Endothelial cell of umbilical vein (primary cell): ENCODE results near the gene SGTA. TPM values are rescaled to one million over a fixed set of nuclear protein-coding genes. Genes with fewer than 3 reads are reported as not detected.

ENCODE experiments used
- BruUV-seq: library from RNA; stranded (reverse); fragments of 400-500 nt; replicated peaks from 2 replicates; lab custom pipeline; 2021; lab: Mats Ljungman, UMichigan
- CTCF ChIA-PET: fragments of 300-600, 350-600 bp; sonication (Branson Sonifier 250); formaldehyde crosslinking; loops from one replicate; lab custom pipeline; 2021; ENCODE audit warnings: antibody characterized with exemption, inconsistent platforms; lab: Charles Lee
- POLR2A ChIA-PET: fragments of 300-600, 350-600 bp; sonication (Branson Sonifier 250); formaldehyde crosslinking; loops from one replicate; lab custom pipeline; 2021; ENCODE audit warnings: antibody characterized with exemption, inconsistent platforms; lab: Charles Lee
- DNase-seq: peaks from one replicate; pipeline ENCODE4 v3.0.0-alpha.2; 2011; ENCODE audit warnings: low read depth, low spot score
- FAIRE-seq: peaks from 2 replicates; lab custom pipeline; 2011; peaks lifted over from hg19 to GRCh38; lab: Jason Lieb, UNC
- H2AFZ ChIP-seq: 2 replicates; pipeline ENCODE4 v1.6.0; 2012; ENCODE audit warnings: low read depth, low read length, control low read depth, inconsistent platforms
- H3K27ac ChIP-seq: 2 replicates; pipeline ENCODE4 v1.5.1; 2011; ENCODE audit warnings: low read depth, mild to moderate bottlenecking, control low read depth, low read length, moderate library complexity; ENCODE audit not compliant: insufficient read depth
- H3K27me3 ChIP-seq, 2 experiments: 2 replicates each; pipeline versions ENCODE4 v1.6.0 to v1.6.1; 2011; ENCODE audit warnings: low read length in 2 of 2, mixed read lengths in 1 of 2; ENCODE audit not compliant: control insufficient read depth in 2 of 2, insufficient read depth in 2 of 2
- H3K36me3 ChIP-seq, 2 experiments: 2 replicates in 1 of 2; 3 replicates in 1 of 2; pipeline ENCODE4 v1.5.1; 2011; ENCODE audit warnings: low read length in 2 of 2, mild to moderate bottlenecking in 1 of 2, moderate library complexity in 1 of 2; ENCODE audit not compliant: control insufficient read depth in 2 of 2, insufficient read depth in 2 of 2; ENCODE audit errors: extremely low read depth in 1 of 2
- H3K4me1 ChIP-seq: 3 replicates; pipeline ENCODE4 v1.5.1; 2011; ENCODE audit warnings: mild to moderate bottlenecking, low read length; ENCODE audit not compliant: control insufficient read depth, insufficient read depth; ENCODE audit errors: extremely low read depth
- H3K4me2 ChIP-seq: 2 replicates; pipeline ENCODE4 v1.6.1; 2011; ENCODE audit warnings: low read length, control low read depth, mixed read lengths; ENCODE audit not compliant: insufficient read depth
- H3K4me3 ChIP-seq, 3 experiments: fragments of 200-600 bp in 1 of 3; sonication (generic), shearing (Covaris generic) in 1 of 3; replicated peaks in 1 of 3; 2 replicates each; pipeline ENCODE4 v1.5.1; 2011 to 2016; ENCODE audit warnings: control low read depth in 3 of 3, low read length in 3 of 3, mild to moderate bottlenecking in 2 of 3, inconsistent platforms in 1 of 3, low read depth in 1 of 3, moderate library complexity in 1 of 3; ENCODE audit not compliant: insufficient read depth in 1 of 3
- H3K79me2 ChIP-seq: 2 replicates; pipeline ENCODE4 v1.6.0; 2012; ENCODE audit warnings: low read length, inconsistent platforms; ENCODE audit not compliant: control insufficient read depth, insufficient read depth
- H3K9ac ChIP-seq: replicated peaks from 2 replicates; pipeline ENCODE3; 2011; ENCODE audit warnings: low read length, control low read depth; ENCODE audit not compliant: insufficient read depth; ENCODE audit errors: extremely low read depth
- H3K9me1 ChIP-seq: replicated peaks from 3 replicates; pipeline ENCODE4 v1.6.0; 2011; ENCODE audit warnings: mild to moderate bottlenecking, low read length; ENCODE audit not compliant: control insufficient read depth, insufficient read depth; ENCODE audit errors: extremely low read depth
- H3K9me3 ChIP-seq: replicated peaks from 2 replicates; pipeline ENCODE4 v1.5.1; 2012; ENCODE audit warnings: low read length, inconsistent platforms; ENCODE audit not compliant: control insufficient read depth, insufficient read depth
- H4K20me1 ChIP-seq: replicated peaks from 2 replicates; pipeline ENCODE3; 2011; ENCODE audit warnings: mild to moderate bottlenecking, low read length; ENCODE audit not compliant: control insufficient read depth, insufficient read depth; ENCODE audit errors: extremely low read depth
- EZH2 ChIP-seq: IDR thresholded peaks from 2 replicates; pipeline ENCODE4 v1.6.1; 2012; ENCODE audit warnings: borderline replicate concordance, low read depth, mild to moderate bottlenecking, moderate library complexity, low read length, inconsistent platforms; ENCODE audit not compliant: severe bottlenecking
- FOS ChIP-seq: IDR thresholded peaks from 2 replicates; pipeline ENCODE4 v1.6.1; 2011; ENCODE audit warnings: mild to moderate bottlenecking, low read length, moderate library complexity, borderline replicate concordance; ENCODE audit not compliant: insufficient read depth
- GATA2 ChIP-seq: IDR thresholded peaks from 2 replicates; pipeline ENCODE4 v1.7.0; 2011; ENCODE audit warnings: low read depth, mild to moderate bottlenecking, moderate library complexity, mixed read lengths, low read length; ENCODE audit not compliant: insufficient read length, insufficient read depth
- JUN ChIP-seq: IDR thresholded peaks from 2 replicates; pipeline ENCODE4 v1.6.1; 2011; ENCODE audit warnings: borderline replicate concordance, low read depth; ENCODE audit not compliant: insufficient read length, insufficient read depth
- MYC ChIP-seq: IDR thresholded peaks from one replicate; pipeline ENCODE4 v1.6.1; 2011; ENCODE audit warnings: mild to moderate bottlenecking, low read depth, low read length
- POLR2A ChIP-seq: IDR thresholded peaks from 2 replicates; pipeline ENCODE4 v1.6.1; 2012; ENCODE audit warnings: low read depth, mild to moderate bottlenecking, control low read depth, low read length
- POLR2AphosphoS5 ChIP-seq: IDR thresholded peaks from 2 replicates; pipeline ENCODE4 v1.6.1; 2012; ENCODE audit warnings: low read depth, mild to moderate bottlenecking, control low read depth, low read length, moderate library complexity; ENCODE audit not compliant: insufficient read depth
- dilution Hi-C: fragments of 300-500 bp; cut with MboI; formaldehyde crosslinking; loops from one replicate; pipeline ENCODE4 v1.15.0; 2019; ENCODE audit warnings: low sequenced_read_pairs; ENCODE audit not compliant: extremely low pct_ligation_motif_present
- intact Hi-C: fragments of 100-400 bp; cut with micrococcal nuclease; formaldehyde crosslinking; loops from one replicate; pipeline ENCODE4 v1.10.0; 2022
- polyA plus RNA-seq, 4 experiments: library from polyadenylated mRNA; depleted of rRNA in 3 of 4; stranded (reverse) in 3 of 4; unstranded in 1 of 4; fragments of >200 nt; gene quantifications; 2 replicates each; pipeline versions ENCODE4 v1.2.1 to v1.2.3, GENCODE V29; 2011 to 2012; ENCODE audit warnings: missing spikeins in 1 of 4
- total RNA-seq: library from RNA; stranded (reverse); gene quantifications from 2 replicates; pipeline ENCODE4 v1.2.3, GENCODE V29; 2021
- TF ChIP-seq, protein P1 (sequence below): IDR thresholded peaks from 2 replicates; pipeline ENCODE4 v1.6.1; 2011; ENCODE audit not compliant: insufficient read depth, insufficient read length
- TF ChIP-seq, protein P2 (sequence below), 2 donors: IDR thresholded peaks; 1 replicate in 1 of 2; 2 replicates in 1 of 2; pipeline ENCODE4 v1.5.1; 2011; ENCODE audit warnings: low read length in 2 of 2, mild to moderate bottlenecking in 2 of 2, moderate library complexity in 2 of 2, control low read depth in 1 of 2, inconsistent platforms in 1 of 2, low read depth in 1 of 2; ENCODE audit not compliant: insufficient read depth in 1 of 2; ENCODE audit errors: extremely low read depth in 1 of 2

SGTA gene
- total and polyA plus RNA-seq, 2 donors (not counting 3 experiments of a cell fraction or from before 2014, with no cell fraction given), result 76.5 to 119 TPM

DNA sequence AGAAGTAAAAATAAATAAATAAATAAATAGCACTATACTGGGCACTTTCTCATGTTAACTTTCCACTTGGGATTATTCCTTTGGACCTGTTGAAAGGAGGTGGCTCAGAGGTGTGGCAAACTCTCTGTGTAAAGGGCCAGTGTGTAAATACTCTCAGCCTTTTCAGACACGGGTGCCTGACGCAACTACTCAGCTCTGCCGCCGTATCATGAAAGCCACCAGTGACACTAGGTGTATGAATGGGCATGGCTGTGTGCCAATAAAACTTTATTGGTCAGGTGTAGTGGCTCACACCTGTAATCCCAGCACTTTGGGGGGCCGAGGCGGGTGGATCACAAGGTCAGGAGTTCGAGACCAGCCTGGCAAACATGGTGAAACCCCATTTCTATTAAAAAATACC lies 23.1 kb downstream of the SGTA start:
- no peaks in the 10 kb centered on the region for H3K27me3 ChIP-seq
- no peak for FAIRE-seq
- no peak overlapping the region for H3K27ac ChIP-seq
- H3K4me2 ChIP-seq, result no peak overlapping the region
- H3K79me2 ChIP-seq, result no peaks in the 10 kb centered on the region
- intact Hi-C loops (no loop called here), dilution Hi-C loops (loop anchor here (10.0 kb wide), 1 partner anchor 65 kb away; no protein-coding TSS in a partner anchor)
- ChIA-PET POLR2A (interaction anchor here (0.7 kb wide), 1 partner anchor 1015 kb away, joined by 3 read pairs; no protein-coding TSS in a partner anchor), CTCF (interaction anchor here (1.2 kb wide), 1 partner anchor 10 kb away, joined by 7 read pairs; no protein-coding TSS in a partner anchor)
- H3K4me3 ChIP-seq, result no peak overlapping the region
- BruUV-seq, result no TSS peak
- no peak for DNase-seq
- peaks cover 8 to 42% of the 10 kb centered on the region in 2 experiments for H3K36me3 ChIP-seq
- H3K9me3 ChIP-seq, result no peaks in the 10 kb centered on the region
- no peak for TF ChIP-seq POLR2AphosphoS5
- TF ChIP-seq POLR2A, result no peak
- no peak for TF ChIP-seq JUN
- TF ChIP-seq, protein P1, sequence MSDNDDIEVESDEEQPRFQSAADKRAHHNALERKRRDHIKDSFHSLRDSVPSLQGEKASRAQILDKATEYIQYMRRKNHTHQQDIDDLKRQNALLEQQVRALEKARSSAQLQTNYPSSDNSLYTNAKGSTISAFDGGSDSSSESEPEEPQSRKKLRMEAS, result no peak
- TF ChIP-seq FOS, result no peak
- no peak for TF ChIP-seq MYC
- no peak for TF ChIP-seq EZH2
- no peak for TF ChIP-seq GATA2
- TF ChIP-seq, protein P2, sequence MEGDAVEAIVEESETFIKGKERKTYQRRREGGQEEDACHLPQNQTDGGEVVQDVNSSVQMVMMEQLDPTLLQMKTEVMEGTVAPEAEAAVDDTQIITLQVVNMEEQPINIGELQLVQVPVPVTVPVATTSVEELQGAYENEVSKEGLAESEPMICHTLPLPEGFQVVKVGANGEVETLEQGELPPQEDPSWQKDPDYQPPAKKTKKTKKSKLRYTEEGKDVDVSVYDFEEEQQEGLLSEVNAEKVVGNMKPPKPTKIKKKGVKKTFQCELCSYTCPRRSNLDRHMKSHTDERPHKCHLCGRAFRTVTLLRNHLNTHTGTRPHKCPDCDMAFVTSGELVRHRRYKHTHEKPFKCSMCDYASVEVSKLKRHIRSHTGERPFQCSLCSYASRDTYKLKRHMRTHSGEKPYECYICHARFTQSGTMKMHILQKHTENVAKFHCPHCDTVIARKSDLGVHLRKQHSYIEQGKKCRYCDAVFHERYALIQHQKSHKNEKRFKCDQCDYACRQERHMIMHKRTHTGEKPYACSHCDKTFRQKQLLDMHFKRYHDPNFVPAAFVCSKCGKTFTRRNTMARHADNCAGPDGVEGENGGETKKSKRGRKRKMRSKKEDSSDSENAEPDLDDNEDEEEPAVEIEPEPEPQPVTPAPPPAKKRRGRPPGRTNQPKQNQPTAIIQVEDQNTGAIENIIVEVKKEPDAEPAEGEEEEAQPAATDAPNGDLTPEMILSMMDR (IDR thresholded peaks at IDR 0.05; ENCODE audit: extremely low read depth in 1 of 2, insufficient read depth in 1 of 2, low read depth in 1 of 2, low read length in 2 of 2), result no peak
- no peaks in the 10 kb centered on the region for H4K20me1 ChIP-seq
- H3K9ac ChIP-seq, result no peak overlapping the region
- H2AFZ ChIP-seq, result no peak overlapping the region
- H3K4me1 ChIP-seq, result no peaks in the 10 kb centered on the region
- no peaks in the 10 kb centered on the region for H3K9me1 ChIP-seq
